Peyer's patch (tissue), 4 donors: ENCODE measurements around the gene ZFP2.

Experiments
- CTCF ChIP-seq, 6 experiments: fragments of 450-650 bp in 4 of 6; fragments of 200-600 bp in 2 of 6; sonication (generic) in 1 of 6; IDR thresholded peaks; one replicate each; pipeline ENCODE4 v1.5.1; 2017 to 2019; ENCODE audit warnings: antibody characterized with exemption in 6 of 6, mild to moderate bottlenecking in 3 of 6, moderate library complexity in 1 of 6
- POLR2A ChIP-seq, 2 donors: fragments of 450-650 bp; IDR thresholded peaks; one replicate each; pipeline ENCODE4 v1.5.1; 2017; ENCODE audit warnings: antibody characterized with exemption in 2 of 2, mild to moderate bottlenecking in 2 of 2, moderate library complexity in 2 of 2

GRCh38 chr5:178851951-178852350 is 43.8 kb upstream of the ZFP2 start:
- TF ChIP-seq CTCF (IDR thresholded peaks at IDR 0.05) (no peak), POLR2A (IDR thresholded peaks at IDR 0.05) (no peak)
